IMR-90 (cell line): ENCODE results near the gene ZBTB46.

Experiments
- FOS ChIP-seq: fragments of 150-350 bp; IDR thresholded peaks from 2 replicates; pipeline ENCODE4 v1.6.1; 2016; ENCODE audit warnings: low read depth, low read length
- MAFK ChIP-seq: IDR thresholded peaks from 2 replicates; pipeline ENCODE4 v1.6.1; 2012; ENCODE audit warnings: low read depth, low read length, improper control_type of control experiment
- POLR2A ChIP-seq: IDR thresholded peaks from 2 replicates; pipeline ENCODE4 v1.6.1; 2012; ENCODE audit warnings: mild to moderate bottlenecking, low read depth, low read length
- RFX5 ChIP-seq: IDR thresholded peaks from 2 replicates; pipeline ENCODE4 v1.8.0; 2012; ENCODE audit warnings: low read depth, mild to moderate bottlenecking, low read length, moderate library complexity
- TF ChIP-seq, protein P1 (sequence below): conservative IDR thresholded peaks from 2 replicates; pipeline ENCODE4 v1.5.1; 2012; ENCODE audit warnings: mild to moderate bottlenecking, low read depth, low read length, improper control_type of control experiment
- TF ChIP-seq, protein P2 (sequence below): fragments of 150-350 bp; IDR thresholded peaks from 2 replicates; pipeline ENCODE4 v1.6.1; 2016; ENCODE audit warnings: low read depth, mild to moderate bottlenecking, low read length, moderate library complexity, borderline replicate concordance

DNA sequence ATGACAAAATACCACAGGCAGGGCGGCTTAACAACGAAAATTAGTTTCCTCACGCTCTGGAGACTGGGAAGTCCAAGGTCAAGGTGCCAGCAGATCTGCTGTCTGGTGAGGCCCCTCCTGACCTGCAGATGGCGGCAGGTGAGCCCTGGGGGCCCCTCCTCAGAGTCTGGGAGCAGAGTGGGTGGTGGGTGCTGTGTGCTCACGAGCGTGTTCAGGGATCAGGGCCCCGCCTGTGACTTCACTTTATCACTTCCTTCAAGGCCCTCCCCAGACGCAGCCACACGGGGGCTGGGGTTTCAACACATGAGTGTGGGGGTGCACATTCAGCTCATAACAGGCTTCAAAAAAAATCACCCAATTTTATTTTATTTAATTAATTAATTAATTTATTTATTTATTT lies 52.2 kb downstream of the ZBTB46 start:
- TF ChIP-seq, protein P1, sequence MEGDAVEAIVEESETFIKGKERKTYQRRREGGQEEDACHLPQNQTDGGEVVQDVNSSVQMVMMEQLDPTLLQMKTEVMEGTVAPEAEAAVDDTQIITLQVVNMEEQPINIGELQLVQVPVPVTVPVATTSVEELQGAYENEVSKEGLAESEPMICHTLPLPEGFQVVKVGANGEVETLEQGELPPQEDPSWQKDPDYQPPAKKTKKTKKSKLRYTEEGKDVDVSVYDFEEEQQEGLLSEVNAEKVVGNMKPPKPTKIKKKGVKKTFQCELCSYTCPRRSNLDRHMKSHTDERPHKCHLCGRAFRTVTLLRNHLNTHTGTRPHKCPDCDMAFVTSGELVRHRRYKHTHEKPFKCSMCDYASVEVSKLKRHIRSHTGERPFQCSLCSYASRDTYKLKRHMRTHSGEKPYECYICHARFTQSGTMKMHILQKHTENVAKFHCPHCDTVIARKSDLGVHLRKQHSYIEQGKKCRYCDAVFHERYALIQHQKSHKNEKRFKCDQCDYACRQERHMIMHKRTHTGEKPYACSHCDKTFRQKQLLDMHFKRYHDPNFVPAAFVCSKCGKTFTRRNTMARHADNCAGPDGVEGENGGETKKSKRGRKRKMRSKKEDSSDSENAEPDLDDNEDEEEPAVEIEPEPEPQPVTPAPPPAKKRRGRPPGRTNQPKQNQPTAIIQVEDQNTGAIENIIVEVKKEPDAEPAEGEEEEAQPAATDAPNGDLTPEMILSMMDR: no peak
- TF ChIP-seq POLR2A: no peak
- TF ChIP-seq RFX5: no peak
- TF ChIP-seq FOS: no peak
- TF ChIP-seq, protein P2, sequence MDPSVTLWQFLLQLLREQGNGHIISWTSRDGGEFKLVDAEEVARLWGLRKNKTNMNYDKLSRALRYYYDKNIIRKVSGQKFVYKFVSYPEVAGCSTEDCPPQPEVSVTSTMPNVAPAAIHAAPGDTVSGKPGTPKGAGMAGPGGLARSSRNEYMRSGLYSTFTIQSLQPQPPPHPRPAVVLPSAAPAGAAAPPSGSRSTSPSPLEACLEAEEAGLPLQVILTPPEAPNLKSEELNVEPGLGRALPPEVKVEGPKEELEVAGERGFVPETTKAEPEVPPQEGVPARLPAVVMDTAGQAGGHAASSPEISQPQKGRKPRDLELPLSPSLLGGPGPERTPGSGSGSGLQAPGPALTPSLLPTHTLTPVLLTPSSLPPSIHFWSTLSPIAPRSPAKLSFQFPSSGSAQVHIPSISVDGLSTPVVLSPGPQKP: no peak
- no peak for TF ChIP-seq MAFK
